ENCODE measurements around the gene CYP2W1. TPM values are rescaled to one million over a fixed set of nuclear protein-coding genes. Genes with fewer than 3 reads are reported as not detected.

CYP2W1 gene
- total and polyA plus RNA-seq, 10 of the 15 experiments (the other 5 are each of a cell fraction or from before 2014, with no cell fraction given): not detected

- TF ChIP-seq CHD2 (IDR thresholded peaks at IDR 0.05; ENCODE audit: borderline replicate concordance, low read depth, low read length) (no peak), BCL3 (IDR thresholded peaks at IDR 0.05; ENCODE audit: borderline replicate concordance, insufficient read depth, low read depth, low read length, poor library complexity, severe bottlenecking) (no peak), ZNF217 (IDR thresholded peaks at IDR 0.05) (no peak), NKRF (conservative IDR thresholded peaks at IDR 0.05) (no peak), YY1 (IDR thresholded peaks at IDR 0.05; ENCODE audit: low read depth, low read length) (no peak)
Measured at GRCh38 chr7:970744-971143, 12.2 kb upstream of the CYP2W1 start (continued).

- TF ChIP-seq SPI1 (IDR thresholded peaks at IDR 0.05; ENCODE audit: borderline replicate concordance, insufficient read depth, low read depth, low read length): peak; percentile 31; the same call in 1 of the 2 replicates
- 0 out of 2 replicates have a peak, but pooled peaks have one; percentile 39 for TF ChIP-seq POLR2A (IDR thresholded peaks at IDR 0.05; ENCODE audit: low read depth, low read length)
- TF ChIP-seq EED (IDR thresholded peaks at IDR 0.05; ENCODE audit: low read depth): no peak
- no peak for TF ChIP-seq RBBP5 (conservative IDR thresholded peaks at IDR 0.05)
- WGBS (ENCODE audit: insufficient coverage, insufficient replicate concordance, low lambda C conversion rate, missing lambda C conversion rate): 96% methylated on average over 12 of the region's 12 CpGs
- H3K27me3 ChIP-seq (replicated peaks in 1 of 2; ENCODE audit: control insufficient read depth in 2 of 2, insufficient read depth in 2 of 2, low read length in 1 of 2): no peaks in the 10 kb centered on the region
- CTCF ChIA-PET: interaction anchor here (0.7 to 7.3 kb wide), 9 partner anchors 11 to 204 kb away, joined by 3 to 78 read pairs (median 3); no protein-coding TSS in a partner anchor
- FAIRE-seq: no peak
- H3K79me2 ChIP-seq (ENCODE audit: control insufficient read depth, insufficient read depth, low read length): peaks cover 42% of the 10 kb centered on the region
- no peak overlapping the region for H3K27ac ChIP-seq (ENCODE audit: control insufficient read depth, insufficient read depth)
- no peak overlapping the region for H3K4me2 ChIP-seq (ENCODE audit: control insufficient read depth, insufficient read depth)
- H4K20me1 ChIP-seq (ENCODE audit: control insufficient read depth, insufficient read depth): peaks cover 3% of the 10 kb centered on the region; the same call in 1 of the 2 replicates
- H3K9me3 ChIP-seq (replicated peaks; ENCODE audit: control insufficient read depth, insufficient read depth, low read length): no peaks in the 10 kb centered on the region
- no peaks in the 10 kb centered on the region for H3K4me1 ChIP-seq (ENCODE audit: control insufficient read depth, insufficient read depth, low read length)
- no peak overlapping the region for H3K4me3 ChIP-seq
- intact Hi-C loops (cut with micrococcal nuclease; ENCODE audit: unreplicated experiment) (no loop called here), in situ Hi-C loops (cut with MboI) (no loop called here)
- BruUV-seq (replicated peaks): no TSS peak
- DNase-seq (ENCODE audit: low read depth, low spot score): no peak
- no peak for ATAC-seq
- peaks cover 22 to 40% of the 10 kb centered on the region in 2 experiments for H3K36me3 ChIP-seq (ENCODE audit: control insufficient read depth in 2 of 2, insufficient read depth in 2 of 2, low read length in 1 of 2)
- H3K9ac ChIP-seq (ENCODE audit: control insufficient read depth, insufficient read depth, low read length): no peak overlapping the region
- RAD21 ChIA-PET (ENCODE audit: unreplicated experiment): interaction anchor here (0.6 to 4.6 kb wide), 4 partner anchors 16 to 451 kb away, joined by 3 to 35 read pairs (median 6); no protein-coding TSS in a partner anchor
- POLR2A ChIA-PET: no interaction called here
- SMC1A ChIA-PET (ENCODE audit: uncharacterized antibody, unreplicated experiment): interaction anchor here (0.9 to 4.2 kb wide), 8 partner anchors 12 to 94 kb away, joined by 3 to 22 read pairs (median 6); partner anchors contain the start of gene ADAP1
- no peak overlapping the region for H2AFZ ChIP-seq (ENCODE audit: control insufficient read depth, low read depth, low read length)
Measured at GRCh38 chr7:972110-972509, 10.9 kb upstream of the CYP2W1 start.
